Measurements from ENCODE around the gene ITGA5.

ITGA5 gene

GRCh38 chr12:54424224-54424623 lies 5.2 kb upstream of the ITGA5 start:
- H3K27ac ChIP-seq, result no peak overlapping the region
- no peaks in the 10 kb centered on the region for H3K27me3 ChIP-seq (ENCODE audit: insufficient read depth, low read depth, severe bottlenecking)
- no peaks in the 10 kb centered on the region for H3K36me3 ChIP-seq
- no peak overlapping the region for H3K4me3 ChIP-seq (ENCODE audit: low read depth, low read length)
- TF ChIP-seq CTCF (IDR thresholded peaks at IDR 0.05; ENCODE audit: low read depth, low read length), result no peak
- no peak for DNase-seq
- H3K9me3 ChIP-seq (ENCODE audit: severe bottlenecking), result no peaks in the 10 kb centered on the region

GRCh38 chr12:54423816-54424150 lies 4.7 kb upstream of the ITGA5 start:
- Histone ChIP-seq H3K27me3 (ENCODE audit: insufficient read depth, low read depth, severe bottlenecking) (no peaks in the 10 kb centered on the region), H3K4me3 (ENCODE audit: low read depth, low read length) (no peak overlapping the region), H3K27ac (no peak overlapping the region), H3K9me3 (ENCODE audit: severe bottlenecking) (no peaks in the 10 kb centered on the region), H3K36me3 (no peaks in the 10 kb centered on the region)
- no peak for DNase-seq
- TF ChIP-seq CTCF (IDR thresholded peaks at IDR 0.05; ENCODE audit: low read depth, low read length), result no peak

- Histone ChIP-seq H3K36me3 (no peaks in the 10 kb centered on the region), H3K4me3 (ENCODE audit: low read depth, low read length) (no peak overlapping the region), H3K27me3 (ENCODE audit: insufficient read depth, low read depth, severe bottlenecking) (no peaks in the 10 kb centered on the region), H3K27ac (no peak overlapping the region), H3K9me3 (ENCODE audit: severe bottlenecking) (no peaks in the 10 kb centered on the region)
- DNase-seq, result no peak
- TF ChIP-seq CTCF (IDR thresholded peaks at IDR 0.05; ENCODE audit: low read depth, low read length), result no peak
Observed at GRCh38 chr12:54421879-54422250, 2.8 kb upstream of the ITGA5 start.

GRCh38 chr12:54421175-54421878 lies 2.3 kb upstream of the ITGA5 start:
- H3K27ac ChIP-seq, result no peak overlapping the region
- no peaks in the 10 kb centered on the region for H3K9me3 ChIP-seq (ENCODE audit: severe bottlenecking)
- no peak overlapping the region for H3K4me3 ChIP-seq (ENCODE audit: low read depth, low read length)
- H3K27me3 ChIP-seq (ENCODE audit: insufficient read depth, low read depth, severe bottlenecking), result no peaks in the 10 kb centered on the region
- DNase-seq, result no peak
- no peak for TF ChIP-seq CTCF (IDR thresholded peaks at IDR 0.05; ENCODE audit: low read depth, low read length)
- no peaks in the 10 kb centered on the region for H3K36me3 ChIP-seq

- H3K27ac ChIP-seq, result no peak overlapping the region
- DNase-seq, result no peak
- no peaks in the 10 kb centered on the region for H3K27me3 ChIP-seq (ENCODE audit: insufficient read depth, low read depth, severe bottlenecking)
- no peak overlapping the region for H3K4me3 ChIP-seq (ENCODE audit: low read depth, low read length)
- H3K36me3 ChIP-seq, result no peaks in the 10 kb centered on the region
- TF ChIP-seq CTCF (IDR thresholded peaks at IDR 0.05; ENCODE audit: low read depth, low read length), result no peak
- H3K9me3 ChIP-seq (ENCODE audit: severe bottlenecking), result no peaks in the 10 kb centered on the region
Observed at GRCh38 chr12:54420766-54421144, 1.7 kb upstream of the ITGA5 start.

- H3K4me3 ChIP-seq (ENCODE audit: low read depth, low read length), result peak overlapping the region; percentile 70
- no peaks in the 10 kb centered on the region for H3K9me3 ChIP-seq (ENCODE audit: severe bottlenecking)
- H3K27me3 ChIP-seq (ENCODE audit: insufficient read depth, low read depth, severe bottlenecking), result no peaks in the 10 kb centered on the region
- DNase-seq, result no peak
- H3K36me3 ChIP-seq, result no peaks in the 10 kb centered on the region
- H3K27ac ChIP-seq, result peak overlapping the region; percentile 37
- TF ChIP-seq CTCF (IDR thresholded peaks at IDR 0.05; ENCODE audit: low read depth, low read length), result no peak
Observed at GRCh38 chr12:54418441-54419087, 502 bp downstream of the ITGA5 start.
